ENCODE results near the gene TSC22D2.

GRCh38 chr3:150412561-150413231 lies 4.6 kb downstream of the TSC22D2 start:
- TF ChIP-seq LEF1 (IDR thresholded peaks at IDR 0.05; ENCODE audit: borderline replicate concordance) (no peak), SP1 (IDR thresholded peaks at IDR 0.05) (no peak), ZNF384 (IDR thresholded peaks at IDR 0.05) (no peak), BHLHE40 (IDR thresholded peaks at IDR 0.05; ENCODE audit: borderline replicate concordance) (no peak), HDGF (IDR thresholded peaks at IDR 0.05; ENCODE audit: borderline replicate concordance) (no peak), SUZ12 (IDR thresholded peaks at IDR 0.05) (no peak), TARDBP (IDR thresholded peaks at IDR 0.05) (no peak), FOXK2 (IDR thresholded peaks at IDR 0.05) (no peak), FOXM1 (IDR thresholded peaks at IDR 0.05; ENCODE audit: borderline replicate concordance) (no peak), ELF4 (IDR thresholded peaks at IDR 0.05) (no peak), CTBP1 (IDR thresholded peaks at IDR 0.05; ENCODE audit: borderline replicate concordance) (no peak), FOXA1 (IDR thresholded peaks at IDR 0.05) (no peak), ARNT (IDR thresholded peaks at IDR 0.05) (no peak)
- TF ChIP-seq, protein P1, sequence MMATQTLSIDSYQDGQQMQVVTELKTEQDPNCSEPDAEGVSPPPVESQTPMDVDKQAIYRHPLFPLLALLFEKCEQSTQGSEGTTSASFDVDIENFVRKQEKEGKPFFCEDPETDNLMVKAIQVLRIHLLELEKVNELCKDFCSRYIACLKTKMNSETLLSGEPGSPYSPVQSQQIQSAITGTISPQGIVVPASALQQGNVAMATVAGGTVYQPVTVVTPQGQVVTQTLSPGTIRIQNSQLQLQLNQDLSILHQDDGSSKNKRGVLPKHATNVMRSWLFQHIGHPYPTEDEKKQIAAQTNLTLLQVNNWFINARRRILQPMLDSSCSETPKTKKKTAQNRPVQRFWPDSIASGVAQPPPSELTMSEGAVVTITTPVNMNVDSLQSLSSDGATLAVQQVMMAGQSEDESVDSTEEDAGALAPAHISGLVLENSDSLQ (IDR thresholded peaks at IDR 0.05), result no peak
